ES-I3 (cell line): ENCODE results near the gene WFIKKN2.
"Not testable (repeated sequence)": the region's sequence is repeated elsewhere in the genome, so short reads cannot be mapped to it uniquely, and the experiment has no call there.

ENCODE experiments used
- H3K36me3 ChIP-seq: 2 replicates; pipeline ENCODE4 v1.6.1; 2013; ENCODE audit warnings: mild to moderate bottlenecking, low read length, control low read depth, moderate library complexity; ENCODE audit not compliant: insufficient read depth
- H3K4me1 ChIP-seq: 2 replicates; pipeline ENCODE4 v1.6.1; 2013; ENCODE audit warnings: mild to moderate bottlenecking, control low read depth, low read length; ENCODE audit not compliant: insufficient read depth
- H3K9ac ChIP-seq: 2 replicates; pipeline ENCODE4 v1.6.1; 2013; ENCODE audit warnings: low read depth, mild to moderate bottlenecking, low read length, moderate library complexity
- H3K9me3 ChIP-seq: 2 replicates; pipeline ENCODE4 v1.6.1; 2013; ENCODE audit warnings: mild to moderate bottlenecking, low read length, moderate library complexity; ENCODE audit not compliant: control insufficient read depth, insufficient read depth

Gene WFIKKN2

GRCh38 chr17:50875074-50875473 lies 39.7 kb downstream of the WFIKKN2 start:
- peaks cover 2% of the 10 kb centered on the region for H3K9me3 ChIP-seq
- no peaks in the 10 kb centered on the region; the same call in 1 of the 2 replicates for H3K4me1 ChIP-seq
- H3K9ac ChIP-seq, result no peak overlapping the region
- H3K36me3 ChIP-seq, result no peaks in the 10 kb centered on the region

- H3K4me1 ChIP-seq, H3K9me3 ChIP-seq, H3K9ac ChIP-seq, H3K36me3 ChIP-seq: not testable (repeated sequence)
These were observed 41.7 kb downstream of the WFIKKN2 start for GRCh38 chr17:50877042-50877441.

- no peak overlapping the region for H3K9ac ChIP-seq
- H3K9me3 ChIP-seq, result peaks cover 4% of the 10 kb centered on the region
- H3K36me3 ChIP-seq, result no peaks in the 10 kb centered on the region
- no peaks in the 10 kb centered on the region; the same call in 1 of the 2 replicates for H3K4me1 ChIP-seq
These were observed 42.5 kb downstream of the WFIKKN2 start for GRCh38 chr17:50877838-50878237.

GRCh38 chr17:50879086-50879485 lies 43.7 kb downstream of the WFIKKN2 start:
- H3K4me1 ChIP-seq, result peaks cover 4% of the 10 kb centered on the region
- no peak overlapping the region for H3K9ac ChIP-seq
- peaks cover 4% of the 10 kb centered on the region for H3K9me3 ChIP-seq
- H3K36me3 ChIP-seq, result no peaks in the 10 kb centered on the region

GRCh38 chr17:50881182-50881581 lies 45.8 kb downstream of the WFIKKN2 start:
- no peaks in the 10 kb centered on the region for H3K36me3 ChIP-seq
- H3K9me3 ChIP-seq, result peaks cover 4% of the 10 kb centered on the region
- H3K4me1 ChIP-seq, result peaks cover 10% of the 10 kb centered on the region
- no peak overlapping the region for H3K9ac ChIP-seq

- Histone ChIP-seq H3K4me1 (peaks cover 13% of the 10 kb centered on the region), H3K9ac (no peak overlapping the region), H3K36me3 (no peaks in the 10 kb centered on the region), H3K9me3 (peaks cover 4% of the 10 kb centered on the region)
These were observed 47.5 kb downstream of the WFIKKN2 start for GRCh38 chr17:50882851-50883250.

- Histone ChIP-seq H3K9ac (no peak overlapping the region), H3K4me1 (peaks cover 14% of the 10 kb centered on the region), H3K9me3 (peaks cover 4% of the 10 kb centered on the region), H3K36me3 (no peaks in the 10 kb centered on the region)
These were observed 48.6 kb downstream of the WFIKKN2 start for GRCh38 chr17:50883850-50884438.

- H3K9me3 ChIP-seq, result peaks cover 4% of the 10 kb centered on the region
- H3K4me1 ChIP-seq, result peaks cover 19% of the 10 kb centered on the region
- H3K9ac ChIP-seq, result no peak overlapping the region
- no peaks in the 10 kb centered on the region for H3K36me3 ChIP-seq
These were observed 49.3 kb downstream of the WFIKKN2 start for GRCh38 chr17:50884439-50885311.

- no peaks in the 10 kb centered on the region for H3K9me3 ChIP-seq
- no peaks in the 10 kb centered on the region for H3K36me3 ChIP-seq
- H3K4me1 ChIP-seq, result peaks cover 34% of the 10 kb centered on the region
- H3K9ac ChIP-seq, result no peak overlapping the region
These were observed 52.4 kb downstream of the WFIKKN2 start for GRCh38 chr17:50887705-50888245.

- H3K36me3 ChIP-seq, result no peaks in the 10 kb centered on the region
- H3K9me3 ChIP-seq, result no peaks in the 10 kb centered on the region
- H3K9ac ChIP-seq, result no peak overlapping the region
- H3K4me1 ChIP-seq, result peaks cover 33% of the 10 kb centered on the region
These were observed 54.2 kb downstream of the WFIKKN2 start for GRCh38 chr17:50889528-50890118.

GRCh38 chr17:50890675-50891516 lies 55.5 kb downstream of the WFIKKN2 start:
- H3K4me1 ChIP-seq, result peaks cover 32% of the 10 kb centered on the region
- no peak overlapping the region for H3K9ac ChIP-seq
- no peaks in the 10 kb centered on the region for H3K9me3 ChIP-seq
- no peaks in the 10 kb centered on the region for H3K36me3 ChIP-seq

- Histone ChIP-seq H3K36me3 (no peaks in the 10 kb centered on the region), H3K9ac (no peak overlapping the region), H3K4me1 (peaks cover 32% of the 10 kb centered on the region), H3K9me3 (no peaks in the 10 kb centered on the region)
These were observed 56.2 kb downstream of the WFIKKN2 start for GRCh38 chr17:50891577-50891989.
